NCI-H69 (cell line): ENCODE data around the gene RWDD1.
A peak's percentile ranks its signal among the peaks of the same experiment; 100 is the strongest.

Source experiments
- DNase-seq: peaks from one replicate; lab custom pipeline; 2025; lab: John Stamatoyannopoulos, UW

Gene RWDD1

GRCh38 chr6:116570856-116571682 is at the start of gene RWDD1:
Gene RWDD1, plus strand, starts transcription at chr6:116571504. Its CDS starts 79 bp downstream, at chr6:116571583.
- DNase-seq, result peak; percentile 96

- DNase-seq, result no peak
Measured at GRCh38 chr6:116522896-116523295, 48.4 kb upstream of the RWDD1 start.

GRCh38 chr6:116524236-116524635 is 47.1 kb upstream of the RWDD1 start:
- DNase-seq, result no peak

- DNase-seq, result peak; percentile 21
Measured at GRCh38 chr6:116528133-116528532, 43.2 kb upstream of the RWDD1 start.

GRCh38 chr6:116528780-116529179 is 42.5 kb upstream of the RWDD1 start:
- no peak for DNase-seq

- DNase-seq, result peak; percentile 29
Measured at GRCh38 chr6:116529466-116530290, 41.6 kb upstream of the RWDD1 start.

GRCh38 chr6:116530436-116530835 is 40.9 kb upstream of the RWDD1 start:
- peak; percentile 89 for DNase-seq

- peak; percentile 80 for DNase-seq
Measured at GRCh38 chr6:116531675-116532570, 39.4 kb upstream of the RWDD1 start.

- DNase-seq, result peak; percentile 72
Measured at GRCh38 chr6:116533233-116533957, 37.9 kb upstream of the RWDD1 start.

- peak; percentile 9 for DNase-seq
Measured at GRCh38 chr6:116535109-116535508, 36.2 kb upstream of the RWDD1 start.

GRCh38 chr6:116536216-116536621 is 35.1 kb upstream of the RWDD1 start:
- DNase-seq, result peak; percentile 76

- peak; percentile 66 for DNase-seq
Measured at GRCh38 chr6:116542426-116542825, 28.9 kb upstream of the RWDD1 start.

- DNase-seq, result peak; percentile 73
Measured at GRCh38 chr6:116543149-116543548, 28.2 kb upstream of the RWDD1 start.

- DNase-seq, result no peak
Measured at GRCh38 chr6:116545651-116546050, 25.7 kb upstream of the RWDD1 start, which contains the start of gene TRAPPC3L. Gene TRAPPC3L, minus strand, starts transcription at chr6:116545684. Its CDS starts 170 bp downstream, at chr6:116545514.

GRCh38 chr6:116547358-116547757 is 23.9 kb upstream of the RWDD1 start:
- no peak for DNase-seq

- DNase-seq, result no peak
Measured at GRCh38 chr6:116550796-116551195, 20.5 kb upstream of the RWDD1 start.

- DNase-seq, result no peak
Measured at GRCh38 chr6:116553451-116553850, 17.9 kb upstream of the RWDD1 start, which contains the start of gene CALHM4. Gene CALHM4, plus strand, starts transcription at chr6:116553751. Its CDS starts 43 bp downstream, at chr6:116553794.

- no peak for DNase-seq
Measured at GRCh38 chr6:116556065-116556464, 15.2 kb upstream of the RWDD1 start.

GRCh38 chr6:116556814-116557415 is 14.4 kb upstream of the RWDD1 start:
- no peak for DNase-seq

- peak; percentile 66 for DNase-seq
Measured at GRCh38 chr6:116557893-116558292, 13.4 kb upstream of the RWDD1 start.

- DNase-seq, result no peak
Measured at GRCh38 chr6:116560130-116560529, 11.2 kb upstream of the RWDD1 start.
